ENCODE measurements around the gene TP53BP2.
"Not testable (repeated sequence)": the region's sequence is repeated elsewhere in the genome, so short reads cannot be mapped to it uniquely, and the experiment has no call there.

The TP53BP2 gene

DNA sequence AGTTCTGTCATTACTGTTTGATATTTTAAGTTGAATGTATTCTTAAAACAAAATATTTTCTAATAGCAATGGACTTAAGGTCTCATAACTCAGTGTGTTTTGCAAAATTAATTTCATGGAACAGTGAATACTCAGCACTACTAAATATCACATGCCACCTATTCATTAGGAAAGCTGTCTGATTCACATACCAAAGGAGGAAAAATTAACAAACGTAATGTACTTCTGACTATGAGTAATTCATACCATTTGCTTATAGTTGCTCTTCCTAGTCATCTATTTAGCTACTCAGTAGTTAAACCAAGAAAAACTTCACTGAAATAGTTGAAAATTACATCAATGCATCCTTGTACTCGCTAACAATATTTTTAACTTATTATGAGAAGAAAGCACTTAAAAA lies 35.2 kb downstream of the TP53BP2 start:
- DNase-seq (ENCODE audit: low read depth in 2 of 2), result peak in 1 of 2 donors; percentile 41
- TF ChIP-seq, protein P1, sequence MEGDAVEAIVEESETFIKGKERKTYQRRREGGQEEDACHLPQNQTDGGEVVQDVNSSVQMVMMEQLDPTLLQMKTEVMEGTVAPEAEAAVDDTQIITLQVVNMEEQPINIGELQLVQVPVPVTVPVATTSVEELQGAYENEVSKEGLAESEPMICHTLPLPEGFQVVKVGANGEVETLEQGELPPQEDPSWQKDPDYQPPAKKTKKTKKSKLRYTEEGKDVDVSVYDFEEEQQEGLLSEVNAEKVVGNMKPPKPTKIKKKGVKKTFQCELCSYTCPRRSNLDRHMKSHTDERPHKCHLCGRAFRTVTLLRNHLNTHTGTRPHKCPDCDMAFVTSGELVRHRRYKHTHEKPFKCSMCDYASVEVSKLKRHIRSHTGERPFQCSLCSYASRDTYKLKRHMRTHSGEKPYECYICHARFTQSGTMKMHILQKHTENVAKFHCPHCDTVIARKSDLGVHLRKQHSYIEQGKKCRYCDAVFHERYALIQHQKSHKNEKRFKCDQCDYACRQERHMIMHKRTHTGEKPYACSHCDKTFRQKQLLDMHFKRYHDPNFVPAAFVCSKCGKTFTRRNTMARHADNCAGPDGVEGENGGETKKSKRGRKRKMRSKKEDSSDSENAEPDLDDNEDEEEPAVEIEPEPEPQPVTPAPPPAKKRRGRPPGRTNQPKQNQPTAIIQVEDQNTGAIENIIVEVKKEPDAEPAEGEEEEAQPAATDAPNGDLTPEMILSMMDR (IDR thresholded peaks at IDR 0.05; ENCODE audit: low read depth, low read length), result no peak

DNA sequence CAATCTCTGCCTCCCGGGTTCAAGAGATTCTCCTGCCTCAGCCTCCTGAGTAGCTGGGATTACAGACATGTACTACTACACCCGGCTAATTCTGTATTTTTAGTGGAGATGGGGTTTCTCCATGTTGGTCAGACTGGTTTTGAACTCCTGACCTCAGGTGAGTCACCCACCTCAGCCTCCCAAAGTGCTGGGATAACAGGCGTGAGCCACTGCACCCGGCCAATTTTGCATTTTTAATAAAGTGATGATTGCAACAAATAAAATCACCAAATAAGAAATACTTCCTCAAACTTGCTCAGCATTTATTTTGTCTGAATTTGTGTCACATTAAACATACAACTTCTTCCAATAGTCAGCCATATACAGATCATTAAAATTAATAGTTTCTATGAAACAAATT lies 35.8 kb downstream of the TP53BP2 start:
- not testable (repeated sequence) for H3K4me3 ChIP-seq (replicated peaks in 1 of 2; ENCODE audit: low read depth in 2 of 2, low read length in 2 of 2)
- DNase-seq (ENCODE audit: low read depth in 2 of 2), result peak in 1 of 2 donors; percentile 45

More for the DNA sequence above, 35.2 kb downstream of the TP53BP2 start:
- no peak overlapping the region for H3K4me3 ChIP-seq (replicated peaks in 1 of 2; ENCODE audit: low read depth in 2 of 2, low read length in 2 of 2)

DNA sequence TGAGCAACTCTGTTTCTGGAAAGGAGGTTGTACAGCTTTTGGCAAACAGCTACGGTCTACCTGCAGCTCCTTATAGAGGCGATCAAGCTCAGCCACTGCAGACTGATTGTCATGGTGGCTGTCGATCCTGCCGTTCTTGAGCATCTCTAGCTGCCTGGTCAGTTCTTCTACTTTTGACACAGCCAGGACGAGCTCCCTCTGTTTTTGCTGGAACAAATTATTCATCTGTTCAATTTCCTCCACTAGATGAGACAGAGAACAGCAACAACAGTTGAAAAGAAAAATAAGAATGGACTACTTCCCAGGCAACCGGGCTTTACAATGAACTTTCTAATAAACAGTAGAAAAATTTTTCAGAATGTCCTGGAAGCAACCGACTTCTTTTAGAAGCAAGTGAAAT lies 42.5 kb downstream of the TP53BP2 start:
- TF ChIP-seq, protein P1 (IDR thresholded peaks at IDR 0.05; ENCODE audit: low read depth, low read length), result no peak
- DNase-seq (ENCODE audit: low read depth in 2 of 2), result no peak
- H3K4me3 ChIP-seq (replicated peaks in 1 of 2; ENCODE audit: low read depth in 2 of 2, low read length in 2 of 2), result no peak overlapping the region

DNA sequence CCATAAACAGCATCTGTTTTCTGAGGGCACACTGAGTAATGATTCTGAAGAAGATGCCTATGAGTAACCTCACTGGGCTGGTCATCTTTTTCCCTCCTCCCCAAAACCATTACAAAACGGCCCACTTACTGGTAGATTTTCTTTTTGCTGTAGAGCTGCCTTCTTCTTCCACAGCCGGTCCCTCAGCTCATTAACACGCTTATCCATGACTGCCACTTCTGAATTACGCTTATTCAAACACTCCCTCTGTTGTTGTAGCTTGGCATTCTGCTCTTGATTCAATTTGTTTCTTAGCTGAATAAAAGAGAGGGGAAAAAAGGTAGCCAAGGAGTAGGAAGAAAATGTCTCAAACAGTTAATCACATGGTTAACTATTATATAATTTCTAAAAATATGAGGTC lies 43.1 kb downstream of the TP53BP2 start:
- H3K4me3 ChIP-seq (replicated peaks in 1 of 2; ENCODE audit: low read depth in 2 of 2, low read length in 2 of 2), result no peak overlapping the region
- DNase-seq (ENCODE audit: low read depth in 2 of 2), result no peak
- TF ChIP-seq, protein P1 (IDR thresholded peaks at IDR 0.05; ENCODE audit: low read depth, low read length), result no peak

DNA sequence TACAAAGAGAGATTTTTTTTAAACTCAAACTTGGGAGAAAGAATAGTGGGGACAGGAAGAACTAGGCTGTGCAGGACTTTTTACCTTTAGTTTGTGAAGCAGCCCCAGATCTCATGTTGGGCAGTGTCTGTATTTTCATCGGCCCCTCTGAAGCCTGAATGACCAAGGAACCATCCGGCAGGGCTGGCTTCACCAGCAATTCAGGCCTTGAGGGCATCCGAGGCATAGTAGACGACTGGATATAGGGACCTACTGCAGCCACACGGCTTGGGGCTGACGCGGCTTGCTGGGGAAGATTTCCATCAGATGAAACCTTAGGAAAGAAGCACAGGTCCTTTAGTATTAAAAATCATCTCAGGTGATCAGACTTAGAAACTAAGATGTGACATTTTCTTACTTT lies 43.7 kb downstream of the TP53BP2 start:
- TF ChIP-seq, protein P1 (IDR thresholded peaks at IDR 0.05; ENCODE audit: low read depth, low read length), result no peak
- H3K4me3 ChIP-seq (replicated peaks in 1 of 2; ENCODE audit: low read depth in 2 of 2, low read length in 2 of 2), result no peak overlapping the region
- DNase-seq (ENCODE audit: low read depth in 2 of 2), result no peak

DNA sequence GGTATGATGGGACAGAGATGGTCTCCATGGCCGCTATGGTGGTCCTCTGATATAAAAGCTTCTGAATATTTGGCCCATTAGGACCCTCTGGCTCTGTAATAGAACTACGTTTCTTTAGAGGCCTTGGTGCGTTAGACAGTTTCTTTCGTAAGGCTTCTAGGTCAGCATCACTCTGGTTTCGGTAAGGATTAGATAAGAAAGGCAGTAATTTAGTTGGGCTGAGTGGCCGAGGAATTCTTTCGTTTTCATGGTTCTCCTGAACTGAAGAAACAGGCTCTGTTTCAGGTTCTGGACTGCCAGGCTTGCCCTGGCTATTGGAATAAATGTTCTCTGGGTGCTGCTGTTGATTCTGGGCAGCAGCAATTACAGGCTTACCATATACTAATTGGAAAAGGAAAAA lies 49.5 kb downstream of the TP53BP2 start:
- H3K4me3 ChIP-seq (replicated peaks in 1 of 2; ENCODE audit: low read depth in 2 of 2, low read length in 2 of 2), result no peak overlapping the region
- DNase-seq (ENCODE audit: low read depth in 2 of 2), result no peak
- TF ChIP-seq, protein P1 (IDR thresholded peaks at IDR 0.05; ENCODE audit: low read depth, low read length), result no peak

DNA sequence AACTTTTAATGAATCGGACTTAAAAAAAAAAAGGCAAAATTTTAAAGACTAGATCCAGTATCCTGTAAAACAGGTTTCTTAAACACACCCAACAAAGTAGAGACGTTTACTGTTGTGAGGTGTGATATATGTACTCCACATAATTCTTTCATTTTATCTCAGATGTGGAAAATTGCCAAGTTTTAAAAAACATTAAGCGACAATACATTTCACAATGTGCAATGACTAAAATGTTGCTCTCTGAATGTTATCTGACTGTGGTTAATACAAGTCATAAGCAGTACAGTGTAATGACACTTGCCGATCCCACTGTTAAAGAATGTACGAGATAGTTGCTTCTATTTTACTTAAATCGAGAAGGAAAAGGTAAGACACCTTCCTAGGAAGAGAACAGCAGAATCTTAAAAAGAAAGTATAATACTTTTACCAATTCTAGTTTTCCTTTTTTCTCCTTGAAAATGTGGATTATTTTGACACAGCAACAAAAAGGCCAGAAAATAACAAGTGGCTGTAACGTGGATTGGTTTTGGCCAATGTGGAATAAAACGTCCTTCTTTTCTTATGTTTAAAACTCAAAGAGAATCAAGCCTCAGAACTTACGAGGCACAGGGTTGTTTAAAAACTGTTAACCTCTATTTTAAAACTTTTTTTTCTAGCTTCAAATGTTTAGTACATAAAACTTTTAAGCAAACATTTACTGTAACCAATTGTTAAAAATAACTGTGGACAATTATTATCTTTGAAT lies 51.4 kb downstream of the TP53BP2 start:
- DNase-seq (ENCODE audit: low read depth in 2 of 2), result peak; percentile 43 to 62
- TF ChIP-seq, protein P1 (IDR thresholded peaks at IDR 0.05; ENCODE audit: low read depth, low read length), result no peak
- H3K4me3 ChIP-seq (replicated peaks in 1 of 2; ENCODE audit: low read depth in 2 of 2, low read length in 2 of 2), result no peak overlapping the region
